Activated T-helper 1 cell treated with Interleukin-2 at 50 U/mL for 16 hours (primary cell): ENCODE results near the gene IL11.
"Not testable (repeated sequence)": the region's sequence is repeated elsewhere in the genome, so short reads cannot be mapped to it uniquely, and the experiment has no call there.

ENCODE experiments used
- DNase-seq: peaks from one replicate; pipeline ENCODE4 v3.0.0-alpha.2; 2020; ENCODE audit warnings: low read depth

IL11 gene

GRCh38 chr19:55370305-55370988 is at the start of gene IL11:
IL11 (minus strand) TSS chr19:55370463; CDS start chr19:55370310, 153 bp downstream.
- no peak for DNase-seq

GRCh38 chr19:55419624-55420236 is 49.5 kb upstream of the IL11 start:
- no peak for DNase-seq

GRCh38 chr19:55419103-55419502 is 48.8 kb upstream of the IL11 start:
- DNase-seq, result no peak

GRCh38 chr19:55418185-55418584 is 47.9 kb upstream of the IL11 start:
- DNase-seq, result no peak

- no peak for DNase-seq
Measured at GRCh38 chr19:55410168-55410567, 39.9 kb upstream of the IL11 start.

GRCh38 chr19:55409179-55409578 is 38.9 kb upstream of the IL11 start:
- not testable (repeated sequence) for DNase-seq

- no peak for DNase-seq
Measured at GRCh38 chr19:55408533-55408872, 38.2 kb upstream of the IL11 start.

- peak; percentile 93 for DNase-seq
Measured at GRCh38 chr19:55407800-55408532, 37.7 kb upstream of the IL11 start.

- not testable (repeated sequence) for DNase-seq
Measured at GRCh38 chr19:55407550-55407799, 37.2 kb upstream of the IL11 start, which contains the start of gene UBE2S. UBE2S (minus strand) TSS chr19:55407788; CDS start chr19:55407589, 199 bp downstream.

GRCh38 chr19:55406826-55407549 is 36.7 kb upstream of the IL11 start:
- no peak for DNase-seq

GRCh38 chr19:55406091-55406825 is 36.0 kb upstream of the IL11 start:
- DNase-seq, result no peak

GRCh38 chr19:55405638-55406037 is 35.4 kb upstream of the IL11 start:
- no peak for DNase-seq

GRCh38 chr19:55402509-55402908 is 32.2 kb upstream of the IL11 start:
- no peak for DNase-seq

- DNase-seq, result not testable (repeated sequence)
Measured at GRCh38 chr19:55401390-55401789, 31.1 kb upstream of the IL11 start.

- DNase-seq, result no peak
Measured at GRCh38 chr19:55400281-55401087, 30.2 kb upstream of the IL11 start.

GRCh38 chr19:55398200-55398925 is 28.1 kb upstream of the IL11 start:
- no peak for DNase-seq

- no peak for DNase-seq
Measured at GRCh38 chr19:55392820-55393761, 22.8 kb upstream of the IL11 start.

- DNase-seq, result no peak
Measured at GRCh38 chr19:55391702-55392615, 21.7 kb upstream of the IL11 start.
